ENCODE measurements around the gene TSPEAR.

Gene TSPEAR

DNA sequence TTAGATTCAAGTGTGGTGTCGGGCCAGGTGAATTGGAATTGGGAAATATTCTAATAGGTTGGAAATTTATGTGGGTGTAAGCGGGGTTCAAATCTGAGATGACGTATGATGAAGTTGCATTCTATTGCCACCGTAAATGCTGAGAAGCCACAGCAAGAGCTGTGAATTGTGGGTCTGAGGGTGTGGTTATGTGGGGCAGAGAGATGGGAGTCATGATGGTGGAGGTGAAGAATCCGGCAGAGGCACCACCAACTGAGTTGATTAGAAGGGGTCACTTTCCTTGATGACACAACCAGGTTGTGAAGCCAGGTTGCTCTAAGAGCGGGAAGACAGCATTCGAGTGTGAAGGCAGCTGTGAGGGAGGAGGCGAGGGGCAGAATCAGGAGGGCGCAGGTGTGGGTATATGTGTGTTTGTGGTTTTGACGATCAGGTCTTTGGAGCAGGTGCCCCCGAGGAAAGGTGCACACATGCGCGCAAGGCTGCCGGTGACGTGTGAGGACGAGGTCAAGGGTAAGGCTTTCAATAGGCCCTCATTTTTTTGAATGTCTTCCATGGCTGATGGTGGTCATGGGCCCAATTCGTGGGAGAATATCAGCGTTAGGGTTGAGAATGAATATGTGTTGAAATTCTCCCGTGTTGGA is 237.3 kb downstream of the TSPEAR start:
- no peaks in the 10 kb centered on the region for H3K27me3 ChIP-seq (ENCODE audit: control insufficient read depth, insufficient read depth, low read length, poor library complexity, severe bottlenecking)
- H3K4me3 ChIP-seq (ENCODE audit: insufficient read depth, low read depth, low read length): no peak overlapping the region
- H3K36me3 ChIP-seq (ENCODE audit: control insufficient read depth, insufficient read depth, low read length): no peaks in the 10 kb centered on the region
- no peak overlapping the region for H3K27ac ChIP-seq (ENCODE audit: insufficient read depth, low read depth, low read length, poor library complexity, severe bottlenecking)
- WGBS, 2 experiments: 93 to 94% methylated on average over 18 of the region's 19 CpGs
- no peaks in the 10 kb centered on the region for H3K9me3 ChIP-seq (ENCODE audit: control insufficient read depth, low read length)
- no peaks in the 10 kb centered on the region for H3K4me1 ChIP-seq (ENCODE audit: control insufficient read depth, insufficient read depth, low read length)

DNA sequence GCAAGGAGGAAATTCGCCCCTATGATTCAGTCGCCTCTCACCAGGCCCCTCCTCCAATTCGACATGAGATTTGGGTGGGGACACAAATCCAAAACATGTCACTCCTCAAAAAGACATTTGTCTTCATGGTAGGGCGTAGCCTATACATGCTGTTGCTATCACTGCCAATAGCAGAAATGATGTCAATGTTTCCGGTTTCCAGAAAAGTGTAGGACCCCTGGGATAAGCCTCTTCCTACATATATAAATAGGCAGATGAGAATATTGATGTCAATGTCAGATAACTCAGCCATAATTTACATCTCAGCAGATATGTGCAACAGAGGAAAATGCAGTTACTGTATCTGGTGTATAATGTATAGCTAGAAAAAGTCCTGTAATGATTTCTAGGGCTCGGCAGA is 239.4 kb downstream of the TSPEAR start:
- H3K4me3 ChIP-seq (ENCODE audit: insufficient read depth, low read depth, low read length): no peak overlapping the region
- no peaks in the 10 kb centered on the region for H3K36me3 ChIP-seq (ENCODE audit: control insufficient read depth, insufficient read depth, low read length)
- H3K27ac ChIP-seq (ENCODE audit: insufficient read depth, low read depth, low read length, poor library complexity, severe bottlenecking): no peak overlapping the region
- no peaks in the 10 kb centered on the region for H3K27me3 ChIP-seq (ENCODE audit: control insufficient read depth, insufficient read depth, low read length, poor library complexity, severe bottlenecking)
- no peaks in the 10 kb centered on the region for H3K4me1 ChIP-seq (ENCODE audit: control insufficient read depth, insufficient read depth, low read length)
- 93 to 94% methylated on average over 6 of the region's 6 CpGs for WGBS, 2 experiments
- no peaks in the 10 kb centered on the region for H3K9me3 ChIP-seq (ENCODE audit: control insufficient read depth, low read length)

DNA sequence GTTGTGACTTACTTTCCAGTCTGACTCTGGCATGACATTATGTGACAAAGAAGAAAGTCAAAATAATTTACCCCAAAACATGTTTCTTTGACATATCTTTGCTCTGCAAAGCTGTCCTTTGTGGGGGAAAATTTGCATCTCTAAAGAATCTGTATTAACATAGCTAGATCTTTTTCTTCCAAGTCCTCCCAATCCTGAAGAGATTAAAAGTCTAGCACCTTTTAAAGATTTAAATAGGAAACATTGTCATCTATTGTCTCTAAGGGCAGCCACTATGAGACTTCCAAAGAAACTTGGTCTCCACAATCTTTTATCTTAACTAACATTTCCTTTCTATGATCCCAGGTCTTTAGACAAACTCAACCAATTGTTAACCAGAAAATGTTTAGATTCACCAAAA is 240.0 kb downstream of the TSPEAR start:
- Histone ChIP-seq H3K36me3 (ENCODE audit: control insufficient read depth, insufficient read depth, low read length) (no peaks in the 10 kb centered on the region), H3K9me3 (ENCODE audit: control insufficient read depth, low read length) (no peaks in the 10 kb centered on the region), H3K4me1 (ENCODE audit: control insufficient read depth, insufficient read depth, low read length) (no peaks in the 10 kb centered on the region), H3K4me3 (ENCODE audit: insufficient read depth, low read depth, low read length) (no peak overlapping the region), H3K27ac (ENCODE audit: insufficient read depth, low read depth, low read length, poor library complexity, severe bottlenecking) (no peak overlapping the region), H3K27me3 (ENCODE audit: control insufficient read depth, insufficient read depth, low read length, poor library complexity, severe bottlenecking) (no peaks in the 10 kb centered on the region)

DNA sequence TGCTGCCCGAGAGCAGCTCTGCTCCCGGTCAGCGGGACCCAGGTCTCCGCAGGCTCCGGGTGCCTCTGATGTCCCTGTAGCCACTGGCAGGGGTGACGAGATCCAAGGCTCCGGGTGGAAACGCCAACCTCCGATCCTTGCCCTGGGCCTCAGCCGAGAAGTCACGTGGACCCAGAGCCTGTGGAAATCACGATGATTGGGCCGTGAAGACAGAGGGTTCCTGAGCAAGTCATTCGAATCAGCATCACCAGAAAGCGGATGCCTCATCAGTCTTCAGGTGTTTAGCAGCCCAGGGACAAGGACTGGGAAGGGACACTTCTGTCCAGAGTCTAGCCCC is 243.5 kb downstream of the TSPEAR start:
- Histone ChIP-seq H3K4me3 (ENCODE audit: insufficient read depth, low read depth, low read length) (no peak overlapping the region), H3K9me3 (ENCODE audit: control insufficient read depth, low read length) (no peaks in the 10 kb centered on the region), H3K27me3 (ENCODE audit: control insufficient read depth, insufficient read depth, low read length, poor library complexity, severe bottlenecking) (no peaks in the 10 kb centered on the region), H3K27ac (ENCODE audit: insufficient read depth, low read depth, low read length, poor library complexity, severe bottlenecking) (no peak overlapping the region), H3K36me3 (ENCODE audit: control insufficient read depth, insufficient read depth, low read length) (no peaks in the 10 kb centered on the region), H3K4me1 (ENCODE audit: control insufficient read depth, insufficient read depth, low read length) (no peaks in the 10 kb centered on the region)
- 95 to 96% methylated on average over 15 of the region's 15 CpGs for WGBS, 2 experiments

DNA sequence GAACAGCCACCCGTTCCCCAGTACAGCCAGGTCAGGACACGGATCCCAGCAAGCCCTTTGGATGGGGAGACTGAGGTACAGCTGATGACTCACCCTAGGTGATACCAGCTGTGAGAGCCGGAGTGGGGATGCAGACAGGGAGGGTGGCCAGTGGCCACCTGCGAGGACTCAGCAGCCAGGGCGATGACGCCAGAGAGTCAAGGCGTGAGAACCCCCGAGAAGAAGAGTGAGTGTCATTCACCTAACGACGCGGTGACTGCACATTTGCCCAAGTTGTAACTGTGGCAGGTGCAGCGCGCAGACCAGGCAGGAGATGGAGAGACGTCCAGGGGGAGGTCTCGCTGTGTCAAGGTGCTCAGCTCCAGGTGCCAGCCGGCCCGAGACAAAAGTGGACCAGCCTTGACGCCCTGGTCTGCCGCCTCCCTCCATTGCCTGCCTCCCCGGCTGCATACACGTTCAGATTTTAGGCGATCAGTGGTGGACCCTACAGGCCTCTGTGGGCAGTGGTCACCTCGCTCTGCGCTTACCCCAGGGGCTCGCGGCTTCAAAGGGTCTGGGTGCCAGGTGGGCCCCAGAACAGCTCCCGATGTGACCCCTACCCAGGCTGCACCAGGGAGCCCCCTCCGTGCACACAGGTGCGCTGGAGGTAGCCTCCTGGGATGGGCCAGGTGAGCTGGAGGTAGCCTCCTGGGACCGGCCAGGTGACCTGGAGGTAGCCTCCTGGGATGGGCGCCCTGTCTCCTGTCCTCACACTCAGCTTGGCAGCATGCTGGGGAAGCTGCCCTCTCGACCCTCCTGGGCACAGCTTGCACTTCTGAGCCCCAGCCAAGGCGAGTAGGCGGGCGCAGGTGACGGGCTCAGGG is 244.1 kb downstream of the TSPEAR start:
- WGBS, 2 experiments: 94% methylated on average over 36 of the region's 36 CpGs

DNA sequence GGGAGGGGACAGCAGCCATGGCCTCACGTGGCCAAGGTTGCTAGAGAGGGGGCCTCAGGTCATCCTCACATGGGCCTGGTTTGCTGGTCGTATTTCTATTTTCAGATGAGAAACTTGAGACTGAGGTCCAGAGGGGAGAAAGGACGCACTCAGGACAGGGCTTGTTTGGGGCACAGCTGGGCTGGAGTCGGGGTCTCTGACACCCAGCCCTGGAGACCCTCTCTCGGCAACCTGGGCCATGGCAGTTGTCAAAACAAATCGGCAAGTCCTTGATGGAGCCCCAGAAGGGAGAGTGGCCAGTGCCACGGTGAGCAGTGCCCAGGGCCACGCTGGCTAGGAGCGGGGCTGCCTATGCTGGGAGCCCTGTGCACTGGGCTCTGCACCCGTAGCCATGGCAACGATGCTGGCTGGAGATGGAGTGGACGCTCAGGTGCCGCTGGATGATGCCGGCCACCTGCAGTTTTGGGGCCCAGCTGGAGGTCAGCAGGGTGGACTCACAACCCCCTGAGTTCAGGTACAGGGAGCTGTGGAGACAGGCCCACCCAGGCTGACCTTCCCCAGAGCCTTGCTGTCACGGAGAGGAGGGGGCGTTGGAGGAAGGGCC is 244.9 kb downstream of the TSPEAR start:
- Histone ChIP-seq H3K4me3 (ENCODE audit: insufficient read depth, low read depth, low read length) (no peak overlapping the region), H3K9me3 (ENCODE audit: control insufficient read depth, low read length) (no peaks in the 10 kb centered on the region), H3K36me3 (ENCODE audit: control insufficient read depth, insufficient read depth, low read length) (no peaks in the 10 kb centered on the region), H3K27ac (ENCODE audit: insufficient read depth, low read depth, low read length, poor library complexity, severe bottlenecking) (no peak overlapping the region), H3K4me1 (ENCODE audit: control insufficient read depth, insufficient read depth, low read length) (no peaks in the 10 kb centered on the region), H3K27me3 (ENCODE audit: control insufficient read depth, insufficient read depth, low read length, poor library complexity, severe bottlenecking) (no peaks in the 10 kb centered on the region)
- 92 to 95% methylated on average over 16 of the region's 16 CpGs for WGBS, 2 experiments

More for the DNA sequence above, 244.1 kb downstream of the TSPEAR start:
- H3K4me3 ChIP-seq (ENCODE audit: insufficient read depth, low read depth, low read length): no peak overlapping the region
- H3K36me3 ChIP-seq (ENCODE audit: control insufficient read depth, insufficient read depth, low read length): no peaks in the 10 kb centered on the region
- no peak overlapping the region for H3K27ac ChIP-seq (ENCODE audit: insufficient read depth, low read depth, low read length, poor library complexity, severe bottlenecking)
- no peaks in the 10 kb centered on the region for H3K9me3 ChIP-seq (ENCODE audit: control insufficient read depth, low read length)
- no peaks in the 10 kb centered on the region for H3K27me3 ChIP-seq (ENCODE audit: control insufficient read depth, insufficient read depth, low read length, poor library complexity, severe bottlenecking)
- H3K4me1 ChIP-seq (ENCODE audit: control insufficient read depth, insufficient read depth, low read length): no peaks in the 10 kb centered on the region

DNA sequence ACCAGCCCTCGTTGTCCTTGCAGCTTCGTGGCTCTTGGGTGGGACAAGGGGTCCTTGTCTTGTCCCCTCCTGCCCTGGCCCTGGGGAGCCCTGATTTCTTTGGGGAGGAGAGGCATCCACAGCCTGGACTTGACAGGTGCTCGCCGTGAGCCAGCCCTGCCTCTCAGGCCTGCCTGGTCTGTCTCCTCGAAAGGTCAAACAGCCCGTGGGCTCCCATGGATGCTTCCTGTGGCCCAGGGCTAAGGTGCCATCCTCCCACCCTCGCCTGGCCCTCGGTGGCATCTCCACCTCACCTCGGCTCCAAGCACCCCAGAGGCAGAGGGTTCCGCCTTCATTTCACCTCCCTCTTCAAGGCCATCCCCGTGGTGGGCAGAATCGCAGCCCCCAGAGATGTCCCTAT is 247.0 kb downstream of the TSPEAR start:
- Histone ChIP-seq H3K36me3 (ENCODE audit: control insufficient read depth, insufficient read depth, low read length) (no peaks in the 10 kb centered on the region), H3K4me1 (ENCODE audit: control insufficient read depth, insufficient read depth, low read length) (no peaks in the 10 kb centered on the region), H3K9me3 (ENCODE audit: control insufficient read depth, low read length) (no peaks in the 10 kb centered on the region), H3K27me3 (ENCODE audit: control insufficient read depth, insufficient read depth, low read length, poor library complexity, severe bottlenecking) (no peaks in the 10 kb centered on the region), H3K27ac (ENCODE audit: insufficient read depth, low read depth, low read length, poor library complexity, severe bottlenecking) (no peak overlapping the region), H3K4me3 (ENCODE audit: insufficient read depth, low read depth, low read length) (no peak overlapping the region)
- WGBS, 2 experiments: 92 to 93% methylated on average over 12 of the region's 12 CpGs

DNA sequence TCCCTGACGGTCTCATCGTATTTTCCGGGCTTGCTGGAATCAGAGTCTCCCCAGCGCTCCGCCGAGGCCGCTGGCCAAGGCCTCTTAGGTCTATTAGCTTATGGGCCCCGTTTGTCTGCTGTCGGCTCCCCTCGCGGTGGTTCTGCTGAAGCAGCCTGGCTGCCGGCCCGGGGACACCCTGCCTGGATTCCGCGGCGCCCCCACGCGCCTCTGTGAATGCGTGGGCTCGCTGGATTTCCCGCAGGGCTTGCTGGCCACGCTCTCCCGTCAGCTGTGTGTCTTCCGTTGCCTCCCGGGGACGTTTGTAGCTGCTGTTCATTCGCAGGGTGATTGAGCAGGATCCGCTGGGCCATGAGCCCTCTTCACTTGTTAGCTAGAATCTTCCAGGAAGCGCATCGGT is 247.6 kb downstream of the TSPEAR start:
- H3K4me1 ChIP-seq (ENCODE audit: control insufficient read depth, insufficient read depth, low read length): no peaks in the 10 kb centered on the region
- no peaks in the 10 kb centered on the region for H3K9me3 ChIP-seq (ENCODE audit: control insufficient read depth, low read length)
- 85% methylated on average over 30 of the region's 30 CpGs for WGBS, 2 experiments
- no peak overlapping the region for H3K27ac ChIP-seq (ENCODE audit: insufficient read depth, low read depth, low read length, poor library complexity, severe bottlenecking)
- H3K4me3 ChIP-seq (ENCODE audit: insufficient read depth, low read depth, low read length): no peak overlapping the region
- no peaks in the 10 kb centered on the region for H3K27me3 ChIP-seq (ENCODE audit: control insufficient read depth, insufficient read depth, low read length, poor library complexity, severe bottlenecking)
- H3K36me3 ChIP-seq (ENCODE audit: control insufficient read depth, insufficient read depth, low read length): no peaks in the 10 kb centered on the region

DNA sequence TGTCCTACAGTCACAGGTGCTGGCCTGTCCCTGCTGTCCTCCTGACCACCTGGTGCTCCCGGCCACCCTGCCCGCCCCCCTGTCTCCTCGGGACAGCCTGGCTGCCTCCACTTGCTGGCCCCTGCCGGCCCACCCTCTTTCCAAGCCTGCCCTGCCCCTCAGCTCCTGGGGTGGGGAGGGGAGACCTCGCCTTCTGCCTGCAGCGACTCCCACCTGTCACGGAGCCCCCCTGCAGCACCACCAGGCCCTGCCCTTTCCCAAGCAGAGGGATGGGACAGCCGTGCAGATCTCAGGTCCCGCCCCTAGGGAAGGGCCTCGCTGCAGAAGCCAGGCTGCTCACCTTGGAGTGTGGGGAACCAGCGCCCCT is 248.6 kb downstream of the TSPEAR start:
- Histone ChIP-seq H3K27me3 (ENCODE audit: control insufficient read depth, insufficient read depth, low read length, poor library complexity, severe bottlenecking) (no peaks in the 10 kb centered on the region), H3K4me3 (ENCODE audit: insufficient read depth, low read depth, low read length) (no peak overlapping the region), H3K27ac (ENCODE audit: insufficient read depth, low read depth, low read length, poor library complexity, severe bottlenecking) (no peak overlapping the region), H3K4me1 (ENCODE audit: control insufficient read depth, insufficient read depth, low read length) (no peaks in the 10 kb centered on the region), H3K9me3 (ENCODE audit: control insufficient read depth, low read length) (no peaks in the 10 kb centered on the region), H3K36me3 (ENCODE audit: control insufficient read depth, insufficient read depth, low read length) (no peaks in the 10 kb centered on the region)
- 87 to 88% methylated on average over 11 of the region's 11 CpGs for WGBS, 2 experiments

DNA sequence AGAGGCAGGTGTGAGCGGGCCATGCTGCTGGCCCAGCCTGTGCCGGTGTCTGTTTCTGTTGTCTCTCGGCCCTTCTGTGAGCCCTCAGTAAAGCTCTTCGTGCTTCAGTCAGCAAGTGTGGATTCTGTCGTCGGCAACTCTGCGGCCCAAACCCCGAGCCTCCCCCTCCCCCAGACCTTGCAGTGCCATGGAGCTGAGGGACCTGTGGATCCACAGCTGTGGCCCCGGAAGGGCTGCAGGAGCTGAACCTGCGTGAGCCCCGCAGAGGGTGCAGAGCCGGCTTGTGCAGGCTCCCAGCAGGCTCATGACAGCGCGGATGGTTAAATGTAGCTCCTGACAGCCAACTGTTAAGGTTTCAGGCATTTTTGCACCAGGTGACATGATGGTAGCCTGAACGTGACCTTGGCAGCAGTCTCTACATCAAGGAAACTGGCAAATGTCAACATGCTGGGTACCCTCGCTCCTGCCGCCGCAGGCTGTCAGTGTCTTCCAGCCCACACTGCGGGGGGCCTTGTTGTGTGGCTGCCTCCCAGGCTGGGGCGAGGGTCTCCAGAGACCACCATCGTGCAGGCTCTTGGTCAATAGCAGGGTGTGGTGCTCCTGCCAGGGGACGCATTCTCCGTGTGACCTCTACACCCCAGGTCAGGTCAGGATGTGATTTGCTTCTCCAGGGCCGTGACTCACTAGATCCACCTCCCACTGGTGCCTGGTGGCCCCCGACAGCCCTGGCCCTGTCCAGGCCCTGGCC is 249.1 kb downstream of the TSPEAR start:
- WGBS, 2 experiments: 88 to 90% methylated on average over 25 of the region's 25 CpGs
- no peaks in the 10 kb centered on the region for H3K27me3 ChIP-seq (ENCODE audit: control insufficient read depth, insufficient read depth, low read length, poor library complexity, severe bottlenecking)
- H3K4me3 ChIP-seq (ENCODE audit: insufficient read depth, low read depth, low read length): no peak overlapping the region
- H3K9me3 ChIP-seq (ENCODE audit: control insufficient read depth, low read length): no peaks in the 10 kb centered on the region
- H3K27ac ChIP-seq (ENCODE audit: insufficient read depth, low read depth, low read length, poor library complexity, severe bottlenecking): no peak overlapping the region
- H3K36me3 ChIP-seq (ENCODE audit: control insufficient read depth, insufficient read depth, low read length): no peaks in the 10 kb centered on the region
- no peaks in the 10 kb centered on the region for H3K4me1 ChIP-seq (ENCODE audit: control insufficient read depth, insufficient read depth, low read length)

All from ectodermal cell (in vitro differentiated cells).